Endodermal cell (in vitro differentiated cells): ENCODE data around the gene APCDD1. TPM values are rescaled to one million over a fixed set of nuclear protein-coding genes. Genes with fewer than 3 reads are reported as not detected.
"Not testable (repeated sequence)": the region's sequence is repeated elsewhere in the genome, so short reads cannot be mapped to it uniquely, and the experiment has no call there.

Experiments used
- DNase-seq: peaks from one replicate; pipeline ENCODE4 v3.0.0-alpha.2; 2017
- H3K27ac ChIP-seq: 2 replicates; pipeline ENCODE4 v1.5.1; 2013; ENCODE audit warnings: mild to moderate bottlenecking, low read depth, low read length, moderate library complexity
- H3K27me3 ChIP-seq: 2 replicates; pipeline ENCODE4 v1.6.1; 2013; ENCODE audit warnings: mild to moderate bottlenecking, low read length, moderate library complexity; ENCODE audit not compliant: insufficient read depth, control insufficient read depth, poor library complexity, severe bottlenecking
- H3K36me3 ChIP-seq: 2 replicates; pipeline ENCODE4 v1.7.0; 2013; ENCODE audit warnings: mild to moderate bottlenecking, low read length, moderate library complexity; ENCODE audit not compliant: control insufficient read depth, insufficient read depth
- H3K4me1 ChIP-seq: one replicate; pipeline ENCODE4 v1.7.0; 2013; ENCODE audit warnings: low read length; ENCODE audit not compliant: control insufficient read depth, insufficient read depth
- H3K4me3 ChIP-seq: 2 replicates; pipeline ENCODE4 v1.5.1; 2013; ENCODE audit warnings: mild to moderate bottlenecking, low read length, moderate library complexity
- H3K9ac ChIP-seq: 2 replicates; pipeline ENCODE4 v1.6.1; 2013; ENCODE audit warnings: mild to moderate bottlenecking, low read length, moderate library complexity; ENCODE audit not compliant: poor library complexity, severe bottlenecking; ENCODE audit errors: extremely low read depth
- H3K9me3 ChIP-seq: 2 replicates; pipeline ENCODE4 v1.6.1; 2013; ENCODE audit warnings: mild to moderate bottlenecking, low read length, moderate library complexity; ENCODE audit not compliant: control insufficient read depth
- H3K27ac Mint-ChIP-seq: 2 replicates; pipeline ENCODE4 v1.8.0; 2020; ENCODE audit warnings: mixed read lengths
- H3K27me3 Mint-ChIP-seq: 2 replicates; pipeline ENCODE4 v1.8.0; 2021; ENCODE audit warnings: mild to moderate bottlenecking, mixed read lengths; ENCODE audit not compliant: insufficient read depth
- H3K36me3 Mint-ChIP-seq: 2 replicates; pipeline ENCODE4 v1.8.0; 2020; ENCODE audit warnings: low read depth, mixed read lengths
- H3K4me1 Mint-ChIP-seq: 2 replicates; pipeline ENCODE4 v1.8.0; 2020; ENCODE audit warnings: mixed read lengths
- H3K4me3 Mint-ChIP-seq: 2 replicates; pipeline ENCODE4 v1.8.0; 2020; ENCODE audit warnings: mild to moderate bottlenecking, moderate library complexity, mixed read lengths
- H3K9me3 Mint-ChIP-seq: 2 replicates; pipeline ENCODE4 v1.8.0; 2020; ENCODE audit warnings: mild to moderate bottlenecking, mixed read lengths
- WGBS, 2 experiments: methylation state at CpG; one replicate each; pipeline versions ENCODE4 v1.1.5 to v1.1.7; 2013; ENCODE audit warnings: missing lambda C conversion rate in 2 of 2, mixed read lengths in 1 of 2; ENCODE audit not compliant: insufficient coverage in 1 of 2, insufficient read length in 1 of 2; 5-methylcytosine and 5-hydroxymethylcytosine counted together
- total RNA-seq, 2 donors: library from RNA; stranded (reverse); fragmentation: NEBNext Ultra II Directional in 1 of 2; extraction: Animal tissue kit (Norgen Biotek cat#: 25700) in 1 of 2; gene quantifications; 2 replicates in 1 of 2; 3 replicates in 1 of 2; pipeline ENCODE4 v1.2.1, GENCODE V29; 2021
- TF ChIP-seq, protein P1 (sequence below): fragments of 200-600 bp; sonication (generic); conservative IDR thresholded peaks from 2 replicates; pipeline ENCODE4 v1.5.0; 2021; ENCODE audit warnings: antibody characterized with exemption, mild to moderate bottlenecking

The APCDD1 gene
- total RNA-seq, 2 donors from 2014 or later = 6.5 to 9.0 TPM

DNA sequence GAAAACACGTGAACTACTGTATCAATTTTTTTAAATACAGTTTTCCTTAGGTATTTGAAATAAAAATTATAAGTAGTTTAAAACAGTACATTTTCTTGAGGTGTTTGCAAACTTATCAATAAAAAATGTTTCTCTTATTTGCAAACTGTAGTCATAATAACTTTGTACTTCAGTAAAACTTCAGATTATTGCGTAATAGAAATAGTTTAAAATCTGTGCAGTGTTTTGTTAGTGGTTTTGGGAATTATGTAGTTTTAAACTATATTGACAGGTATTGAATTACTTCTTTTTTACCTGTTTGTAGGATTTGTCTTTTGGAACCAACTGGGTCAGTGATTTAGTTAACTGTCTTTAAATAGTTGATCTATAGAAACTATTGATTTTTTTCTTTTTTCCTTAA, 78.7 kb downstream of the APCDD1 start:
- Mint-ChIP-seq H3K4me3 (no peak overlapping the region), H3K27ac (no peak overlapping the region), H3K9me3 (no peaks in the 10 kb centered on the region), H3K27me3 (no peaks in the 10 kb centered on the region), H3K36me3 (peaks cover 17% of the 10 kb centered on the region), H3K4me1 (peaks cover 13% of the 10 kb centered on the region)
- WGBS, 2 experiments = 92% methylated on average over 1 of the region's 2 CpGs; no CpG with 5 or more reads in 1 of the 2 experiments
- Histone ChIP-seq H3K4me1 (no peaks in the 10 kb centered on the region), H3K9me3 (no peaks in the 10 kb centered on the region), H3K27ac (no peak overlapping the region), H3K4me3 (no peak overlapping the region), H3K36me3 (peaks cover 36% of the 10 kb centered on the region), H3K27me3 (no peaks in the 10 kb centered on the region), H3K9ac (no peak overlapping the region)
- DNase-seq = no peak
- TF ChIP-seq, protein P1, sequence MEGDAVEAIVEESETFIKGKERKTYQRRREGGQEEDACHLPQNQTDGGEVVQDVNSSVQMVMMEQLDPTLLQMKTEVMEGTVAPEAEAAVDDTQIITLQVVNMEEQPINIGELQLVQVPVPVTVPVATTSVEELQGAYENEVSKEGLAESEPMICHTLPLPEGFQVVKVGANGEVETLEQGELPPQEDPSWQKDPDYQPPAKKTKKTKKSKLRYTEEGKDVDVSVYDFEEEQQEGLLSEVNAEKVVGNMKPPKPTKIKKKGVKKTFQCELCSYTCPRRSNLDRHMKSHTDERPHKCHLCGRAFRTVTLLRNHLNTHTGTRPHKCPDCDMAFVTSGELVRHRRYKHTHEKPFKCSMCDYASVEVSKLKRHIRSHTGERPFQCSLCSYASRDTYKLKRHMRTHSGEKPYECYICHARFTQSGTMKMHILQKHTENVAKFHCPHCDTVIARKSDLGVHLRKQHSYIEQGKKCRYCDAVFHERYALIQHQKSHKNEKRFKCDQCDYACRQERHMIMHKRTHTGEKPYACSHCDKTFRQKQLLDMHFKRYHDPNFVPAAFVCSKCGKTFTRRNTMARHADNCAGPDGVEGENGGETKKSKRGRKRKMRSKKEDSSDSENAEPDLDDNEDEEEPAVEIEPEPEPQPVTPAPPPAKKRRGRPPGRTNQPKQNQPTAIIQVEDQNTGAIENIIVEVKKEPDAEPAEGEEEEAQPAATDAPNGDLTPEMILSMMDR = no peak

DNA sequence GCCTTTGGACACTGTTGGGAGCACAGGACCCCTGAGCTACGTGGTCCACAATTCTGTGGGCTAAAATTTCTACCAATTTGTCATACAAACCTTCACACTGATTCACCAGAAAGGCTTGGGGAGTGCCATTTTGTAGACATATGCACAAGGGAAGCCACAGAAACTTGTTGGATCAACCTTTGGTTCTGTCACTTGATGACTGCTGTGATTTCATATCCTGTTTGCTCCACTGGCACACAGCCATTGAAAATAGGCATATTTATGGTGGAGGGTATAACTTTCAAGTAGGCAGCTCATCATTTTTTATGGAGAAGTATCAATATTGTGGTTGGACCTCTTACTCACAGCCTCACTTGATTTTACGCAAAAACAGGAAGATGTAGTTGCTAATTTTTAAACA, 81.8 kb downstream of the APCDD1 start:
- H3K4me3 ChIP-seq = no peak overlapping the region
- peaks cover 68% of the 10 kb centered on the region for H3K36me3 ChIP-seq
- DNase-seq = no peak
- Mint-ChIP-seq H3K27ac (no peak overlapping the region), H3K4me1 (no peaks in the 10 kb centered on the region), H3K9me3 (no peaks in the 10 kb centered on the region), H3K36me3 (peaks cover 44% of the 10 kb centered on the region), H3K27me3 (no peaks in the 10 kb centered on the region), H3K4me3 (no peak overlapping the region)
- H3K9ac ChIP-seq = no peak overlapping the region
- 96 to 100% methylated on average over 1 to 2 of the region's 2 CpGs for WGBS, 2 experiments
- H3K27ac ChIP-seq = no peak overlapping the region
- TF ChIP-seq, protein P1 = no peak
- no peaks in the 10 kb centered on the region for H3K9me3 ChIP-seq
- H3K27me3 ChIP-seq = no peaks in the 10 kb centered on the region
- no peaks in the 10 kb centered on the region for H3K4me1 ChIP-seq

DNA sequence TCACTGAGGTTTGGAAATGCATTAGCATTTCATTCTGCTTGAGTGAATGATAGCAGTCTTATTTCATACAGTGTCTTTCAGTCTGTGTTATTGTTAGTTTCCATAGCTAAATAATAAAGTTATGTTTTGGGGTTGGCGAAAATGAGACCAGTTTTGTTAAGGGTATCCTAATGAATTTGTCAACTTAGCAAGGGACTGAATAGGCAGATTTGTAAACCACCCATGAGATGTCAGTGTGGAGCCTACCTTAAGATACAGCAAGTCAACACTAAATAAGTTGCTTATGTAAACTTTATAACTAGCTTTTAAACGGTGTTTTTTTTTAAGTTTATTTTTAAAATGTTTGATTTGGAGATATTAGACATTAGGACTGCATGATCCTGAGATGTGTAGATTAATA, 83.3 kb downstream of the APCDD1 start:
- TF ChIP-seq, protein P1 = no peak
- Histone ChIP-seq H3K9me3 (no peaks in the 10 kb centered on the region), H3K36me3 (peaks cover 73% of the 10 kb centered on the region), H3K4me1 (no peaks in the 10 kb centered on the region), H3K27ac (no peak overlapping the region), H3K9ac (no peak overlapping the region), H3K4me3 (no peak overlapping the region), H3K27me3 (no peaks in the 10 kb centered on the region)
- Mint-ChIP-seq H3K27me3 (no peaks in the 10 kb centered on the region), H3K4me3 (no peak overlapping the region), H3K9me3 (no peaks in the 10 kb centered on the region), H3K27ac (no peak overlapping the region), H3K4me1 (no peaks in the 10 kb centered on the region), H3K36me3 (peaks cover 54% of the 10 kb centered on the region)
- WGBS, 2 experiments = 98% methylated on average over 2 of the region's 2 CpGs; no CpG with 5 or more reads in 1 of the 2 experiments
- DNase-seq = no peak

DNA sequence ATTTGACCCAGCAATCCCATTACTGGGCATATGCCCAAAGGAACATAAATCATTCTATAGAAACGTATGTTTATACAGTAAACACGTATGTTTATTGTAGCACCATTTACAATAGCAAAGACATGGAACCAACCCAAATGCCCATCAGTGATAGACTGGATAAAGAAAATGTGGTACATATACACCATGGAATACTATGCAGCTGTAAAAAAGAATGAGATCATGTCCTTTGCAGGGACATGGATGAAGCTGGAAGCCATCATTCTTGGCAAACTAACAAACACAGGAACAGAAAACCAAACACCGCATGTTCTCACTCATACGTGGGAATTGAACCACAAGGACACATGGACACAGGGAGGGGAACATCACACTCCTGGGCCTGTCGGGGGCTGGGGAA, 84.7 kb downstream of the APCDD1 start:
- WGBS, 2 experiments = 96 to 99% methylated on average over 3 to 5 of the region's 5 CpGs
- not testable (repeated sequence) for H3K4me1 ChIP-seq, H3K4me3 ChIP-seq, H3K27ac ChIP-seq, H3K27ac Mint-ChIP-seq, H3K9me3 Mint-ChIP-seq, H3K9ac ChIP-seq, H3K4me1 Mint-ChIP-seq, H3K27me3 ChIP-seq, H3K9me3 ChIP-seq, H3K4me3 Mint-ChIP-seq, DNase-seq, H3K27me3 Mint-ChIP-seq
- H3K36me3 Mint-ChIP-seq = peaks cover 54% of the 10 kb centered on the region
- H3K36me3 ChIP-seq = peaks cover 73% of the 10 kb centered on the region
